ENCODE measurements around the gene ZNF286A. TPM values are rescaled to one million over a fixed set of nuclear protein-coding genes. Genes with fewer than 3 reads are reported as not detected.

The ZNF286A gene
- total and polyA plus RNA-seq, 10 donors, result 4.0 to 24.9 (median 16.1) TPM

DNA sequence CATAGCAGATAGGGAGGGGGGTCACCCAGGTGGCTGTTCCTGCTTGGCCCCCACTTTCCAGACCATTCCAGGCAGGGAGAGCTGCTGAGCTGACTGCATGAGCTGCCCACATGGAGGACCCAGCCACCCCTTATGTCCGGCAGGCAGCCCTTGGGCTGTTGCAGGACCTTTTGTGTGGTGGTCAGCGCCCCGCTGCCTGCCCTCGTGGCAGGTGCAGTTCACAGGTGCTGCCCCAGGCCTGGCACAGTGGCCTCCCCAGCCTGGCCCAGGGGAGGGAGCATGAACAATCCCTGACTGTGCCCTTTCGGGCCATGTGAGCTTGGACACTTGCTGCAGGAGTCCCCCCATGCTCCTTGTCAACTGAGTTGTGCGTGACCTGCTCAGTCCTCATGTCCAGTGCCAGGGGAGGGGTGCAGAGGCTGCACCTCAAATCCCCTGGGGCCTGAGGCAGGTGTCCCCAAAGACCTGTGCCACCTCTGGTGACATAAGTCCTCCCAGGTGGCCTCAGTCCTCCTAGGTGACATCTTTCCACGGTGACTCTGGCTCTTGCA is 41.1 kb downstream of the ZNF286A start:
- H3K27ac ChIP-seq, result no peak overlapping the region
- no peak overlapping the region for H3K4me3 ChIP-seq
- intact Hi-C loops (cut with DNase I; ENCODE audit: low total_unique reads), result no loop called here
- H3K27me3 ChIP-seq (replicated peaks in 1 of 7), result peaks cover 0 to 3% (median 0%) of the 10 kb centered on the region in 7 donors
- H3K9me3 ChIP-seq, result no peaks in the 10 kb centered on the region
- H3K4me1 ChIP-seq, result no peaks in the 10 kb centered on the region
- WGBS, 5 donors, result 90 to 100% (median 96%) methylated on average over 2 to 7 of the region's 7 CpGs
- no peak for TF ChIP-seq POLR2AphosphoS5 (IDR thresholded peaks at IDR 0.05)
- no peak for TF ChIP-seq POLR2A (IDR thresholded peaks at IDR 0.05)
- TF ChIP-seq, protein P1, sequence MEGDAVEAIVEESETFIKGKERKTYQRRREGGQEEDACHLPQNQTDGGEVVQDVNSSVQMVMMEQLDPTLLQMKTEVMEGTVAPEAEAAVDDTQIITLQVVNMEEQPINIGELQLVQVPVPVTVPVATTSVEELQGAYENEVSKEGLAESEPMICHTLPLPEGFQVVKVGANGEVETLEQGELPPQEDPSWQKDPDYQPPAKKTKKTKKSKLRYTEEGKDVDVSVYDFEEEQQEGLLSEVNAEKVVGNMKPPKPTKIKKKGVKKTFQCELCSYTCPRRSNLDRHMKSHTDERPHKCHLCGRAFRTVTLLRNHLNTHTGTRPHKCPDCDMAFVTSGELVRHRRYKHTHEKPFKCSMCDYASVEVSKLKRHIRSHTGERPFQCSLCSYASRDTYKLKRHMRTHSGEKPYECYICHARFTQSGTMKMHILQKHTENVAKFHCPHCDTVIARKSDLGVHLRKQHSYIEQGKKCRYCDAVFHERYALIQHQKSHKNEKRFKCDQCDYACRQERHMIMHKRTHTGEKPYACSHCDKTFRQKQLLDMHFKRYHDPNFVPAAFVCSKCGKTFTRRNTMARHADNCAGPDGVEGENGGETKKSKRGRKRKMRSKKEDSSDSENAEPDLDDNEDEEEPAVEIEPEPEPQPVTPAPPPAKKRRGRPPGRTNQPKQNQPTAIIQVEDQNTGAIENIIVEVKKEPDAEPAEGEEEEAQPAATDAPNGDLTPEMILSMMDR (IDR thresholded peaks at IDR 0.05 in 8 of 11, conservative IDR thresholded peaks at IDR 0.05 in 3 of 11), result no peak
- no peaks in the 10 kb centered on the region for H3K36me3 ChIP-seq
- no peak for DNase-seq

DNA sequence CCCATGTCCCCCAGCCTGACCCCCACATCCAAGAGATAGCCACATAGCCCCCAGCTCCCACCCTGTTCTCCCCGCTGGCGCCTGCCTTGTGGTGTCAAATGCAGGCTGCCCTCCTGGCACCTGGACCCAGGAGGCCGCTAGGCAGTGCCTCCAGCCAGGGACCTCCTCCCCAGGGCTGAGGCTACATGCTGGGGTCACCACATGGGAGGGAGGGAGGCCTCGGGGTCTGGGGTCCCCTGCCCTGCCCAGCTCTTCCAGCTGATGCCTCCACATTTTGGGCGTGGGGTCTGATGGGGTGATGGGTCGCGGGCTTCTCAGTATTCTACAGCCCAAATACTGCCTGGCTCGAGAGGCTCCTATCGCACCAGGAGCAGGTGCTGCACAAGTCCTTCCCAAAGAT is 42.1 kb downstream of the ZNF286A start:
- TF ChIP-seq, protein P1 (IDR thresholded peaks at IDR 0.05 in 8 of 11, conservative IDR thresholded peaks at IDR 0.05 in 3 of 11), result no peak
- TF ChIP-seq POLR2A (IDR thresholded peaks at IDR 0.05) (no peak), POLR2AphosphoS5 (IDR thresholded peaks at IDR 0.05) (no peak)
- Histone ChIP-seq H3K36me3 (no peaks in the 10 kb centered on the region), H3K4me3 (no peak overlapping the region), H3K9me3 (no peaks in the 10 kb centered on the region), H3K27me3 (replicated peaks in 1 of 7) (peaks cover 0 to 3% (median 0%) of the 10 kb centered on the region in 7 donors), H3K4me1 (no peaks in the 10 kb centered on the region), H3K27ac (no peak overlapping the region)
- WGBS, 5 donors, result 92 to 99% (median 94%) methylated on average over 8 to 9 of the region's 9 CpGs
- no peak for DNase-seq
- intact Hi-C loops (cut with DNase I; ENCODE audit: low total_unique reads), result no loop called here

GRCh38 chr17:15742051-15742795 is 42.7 kb downstream of the ZNF286A start:
- Histone ChIP-seq H3K4me3 (no peak overlapping the region), H3K27me3 (replicated peaks in 1 of 7) (peaks cover 0 to 3% (median 0%) of the 10 kb centered on the region in 7 donors), H3K36me3 (no peaks in the 10 kb centered on the region), H3K9me3 (no peaks in the 10 kb centered on the region), H3K4me1 (no peaks in the 10 kb centered on the region), H3K27ac (no peak overlapping the region)
- 68 to 82% (median 77%) methylated on average over 13 to 15 of the region's 15 CpGs for WGBS, 5 donors
- DNase-seq, result no peak
- intact Hi-C loops (cut with DNase I; ENCODE audit: low total_unique reads), result no loop called here
- no peak for TF ChIP-seq POLR2A (IDR thresholded peaks at IDR 0.05)
- TF ChIP-seq, protein P1 (IDR thresholded peaks at IDR 0.05 in 8 of 11, conservative IDR thresholded peaks at IDR 0.05 in 3 of 11), result no peak
- TF ChIP-seq POLR2AphosphoS5 (IDR thresholded peaks at IDR 0.05), result no peak

- Histone ChIP-seq H3K27me3 (replicated peaks in 1 of 7) (peaks cover 0 to 3% (median 0%) of the 10 kb centered on the region in 7 donors), H3K4me1 (no peaks in the 10 kb centered on the region), H3K36me3 (no peaks in the 10 kb centered on the region), H3K27ac (no peak overlapping the region), H3K9me3 (no peaks in the 10 kb centered on the region), H3K4me3 (no peak overlapping the region)
- WGBS, 5 donors, result 93 to 96% (median 94%) methylated on average over 4 to 7 of the region's 7 CpGs
- DNase-seq, result no peak
- TF ChIP-seq POLR2AphosphoS5 (IDR thresholded peaks at IDR 0.05) (no peak), POLR2A (IDR thresholded peaks at IDR 0.05) (no peak)
- TF ChIP-seq, protein P1 (IDR thresholded peaks at IDR 0.05 in 8 of 11, conservative IDR thresholded peaks at IDR 0.05 in 3 of 11), result no peak
- intact Hi-C loops (cut with DNase I; ENCODE audit: low total_unique reads), result no loop called here
These were observed 43.4 kb downstream of the ZNF286A start for GRCh38 chr17:15742921-15743320.

Measured in spleen (tissue), 11 donors.